Measurements from ENCODE around the gene TMEM30A. TPM values are rescaled to one million over a fixed set of nuclear protein-coding genes. Genes with fewer than 3 reads are reported as not detected.

The TMEM30A gene
- total and polyA plus RNA-seq, 2 of the 13 experiments (the other 11 are each of a cell fraction or from before 2014, with no cell fraction given), result 17.6 to 54.4 TPM

DNA sequence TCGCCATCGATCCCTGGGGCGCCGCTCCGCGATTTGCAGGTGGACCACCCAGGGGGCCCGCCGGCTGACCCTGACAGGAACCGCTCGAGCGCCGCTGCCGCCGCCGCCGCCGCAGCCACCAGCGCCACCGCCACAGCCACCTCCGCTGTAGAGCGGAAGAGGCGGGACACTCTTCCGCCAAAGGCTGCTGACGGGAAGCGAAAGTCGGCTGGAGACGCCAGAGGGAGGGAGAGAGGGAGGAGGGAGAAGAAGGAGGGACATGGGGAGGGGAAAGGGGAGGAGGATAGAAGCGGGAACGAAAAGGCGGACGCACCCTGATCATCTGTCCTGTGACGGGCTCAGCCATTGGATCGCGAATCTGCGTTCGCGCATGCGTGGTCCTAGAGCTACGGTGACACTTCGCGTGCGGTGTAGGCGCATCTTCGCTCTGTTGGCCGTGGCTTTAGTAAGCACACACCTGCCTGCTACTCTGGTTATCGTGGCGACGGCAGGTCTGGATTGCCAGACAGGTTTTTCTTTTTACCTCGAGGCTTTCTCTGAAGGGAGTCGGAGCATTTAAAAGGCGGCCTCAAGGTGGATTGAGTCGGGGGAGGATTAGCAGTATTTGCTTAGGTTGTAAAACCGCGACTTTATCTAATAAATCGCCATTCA lies at the start of gene TMEM30A (continued):
- TF ChIP-seq ZNF547 (CRISPR knock-in tag; IDR thresholded peaks at IDR 0.05), result peak; percentile 84
- TF ChIP-seq, protein P1, sequence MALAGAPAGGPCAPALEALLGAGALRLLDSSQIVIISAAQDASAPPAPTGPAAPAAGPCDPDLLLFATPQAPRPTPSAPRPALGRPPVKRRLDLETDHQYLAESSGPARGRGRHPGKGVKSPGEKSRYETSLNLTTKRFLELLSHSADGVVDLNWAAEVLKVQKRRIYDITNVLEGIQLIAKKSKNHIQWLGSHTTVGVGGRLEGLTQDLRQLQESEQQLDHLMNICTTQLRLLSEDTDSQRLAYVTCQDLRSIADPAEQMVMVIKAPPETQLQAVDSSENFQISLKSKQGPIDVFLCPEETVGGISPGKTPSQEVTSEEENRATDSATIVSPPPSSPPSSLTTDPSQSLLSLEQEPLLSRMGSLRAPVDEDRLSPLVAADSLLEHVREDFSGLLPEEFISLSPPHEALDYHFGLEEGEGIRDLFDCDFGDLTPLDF (CRISPR knock-in tag; IDR thresholded peaks at IDR 0.05), result no peak
- TF ChIP-seq ZNF124 (CRISPR knock-in tag; IDR thresholded peaks at IDR 0.05), result peak; percentile 54; the same call in 1 of the 2 replicates
- TF ChIP-seq, protein P2, sequence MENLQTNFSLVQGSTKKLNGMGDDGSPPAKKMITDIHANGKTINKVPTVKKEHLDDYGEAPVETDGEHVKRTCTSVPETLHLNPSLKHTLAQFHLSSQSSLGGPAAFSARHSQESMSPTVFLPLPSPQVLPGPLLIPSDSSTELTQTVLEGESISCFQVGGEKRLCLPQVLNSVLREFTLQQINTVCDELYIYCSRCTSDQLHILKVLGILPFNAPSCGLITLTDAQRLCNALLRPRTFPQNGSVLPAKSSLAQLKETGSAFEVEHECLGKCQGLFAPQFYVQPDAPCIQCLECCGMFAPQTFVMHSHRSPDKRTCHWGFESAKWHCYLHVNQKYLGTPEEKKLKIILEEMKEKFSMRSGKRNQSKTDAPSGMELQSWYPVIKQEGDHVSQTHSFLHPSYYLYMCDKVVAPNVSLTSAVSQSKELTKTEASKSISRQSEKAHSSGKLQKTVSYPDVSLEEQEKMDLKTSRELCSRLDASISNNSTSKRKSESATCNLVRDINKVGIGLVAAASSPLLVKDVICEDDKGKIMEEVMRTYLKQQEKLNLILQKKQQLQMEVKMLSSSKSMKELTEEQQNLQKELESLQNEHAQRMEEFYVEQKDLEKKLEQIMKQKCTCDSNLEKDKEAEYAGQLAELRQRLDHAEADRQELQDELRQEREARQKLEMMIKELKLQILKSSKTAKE (CRISPR knock-in tag; IDR thresholded peaks at IDR 0.05; ENCODE audit: borderline replicate concordance), result no peak
- TF ChIP-seq BCL6 (CRISPR knock-in tag; IDR thresholded peaks at IDR 0.05), result no peak
- no peak for TF ChIP-seq GTF2F1 (IDR thresholded peaks at IDR 0.05; ENCODE audit: low read length)
- no peak for TF ChIP-seq CAMTA2 (CRISPR knock-in tag; IDR thresholded peaks at IDR 0.05; ENCODE audit: borderline replicate concordance)
- TF ChIP-seq GLI4 (CRISPR knock-in tag; IDR thresholded peaks at IDR 0.05; ENCODE audit: borderline replicate concordance), result no peak
- no peak; the same call in 1 of the 2 replicates for TF ChIP-seq ZNF292 (CRISPR knock-in tag; IDR thresholded peaks at IDR 0.05; ENCODE audit: borderline replicate concordance, low read depth)
- TF ChIP-seq FOXO1 (CRISPR knock-in tag; IDR thresholded peaks at IDR 0.05), result no peak
- no peak for TF ChIP-seq SETDB1 (CRISPR knock-in tag; IDR thresholded peaks at IDR 0.05; ENCODE audit: borderline replicate concordance)
- TF ChIP-seq, protein P3, sequence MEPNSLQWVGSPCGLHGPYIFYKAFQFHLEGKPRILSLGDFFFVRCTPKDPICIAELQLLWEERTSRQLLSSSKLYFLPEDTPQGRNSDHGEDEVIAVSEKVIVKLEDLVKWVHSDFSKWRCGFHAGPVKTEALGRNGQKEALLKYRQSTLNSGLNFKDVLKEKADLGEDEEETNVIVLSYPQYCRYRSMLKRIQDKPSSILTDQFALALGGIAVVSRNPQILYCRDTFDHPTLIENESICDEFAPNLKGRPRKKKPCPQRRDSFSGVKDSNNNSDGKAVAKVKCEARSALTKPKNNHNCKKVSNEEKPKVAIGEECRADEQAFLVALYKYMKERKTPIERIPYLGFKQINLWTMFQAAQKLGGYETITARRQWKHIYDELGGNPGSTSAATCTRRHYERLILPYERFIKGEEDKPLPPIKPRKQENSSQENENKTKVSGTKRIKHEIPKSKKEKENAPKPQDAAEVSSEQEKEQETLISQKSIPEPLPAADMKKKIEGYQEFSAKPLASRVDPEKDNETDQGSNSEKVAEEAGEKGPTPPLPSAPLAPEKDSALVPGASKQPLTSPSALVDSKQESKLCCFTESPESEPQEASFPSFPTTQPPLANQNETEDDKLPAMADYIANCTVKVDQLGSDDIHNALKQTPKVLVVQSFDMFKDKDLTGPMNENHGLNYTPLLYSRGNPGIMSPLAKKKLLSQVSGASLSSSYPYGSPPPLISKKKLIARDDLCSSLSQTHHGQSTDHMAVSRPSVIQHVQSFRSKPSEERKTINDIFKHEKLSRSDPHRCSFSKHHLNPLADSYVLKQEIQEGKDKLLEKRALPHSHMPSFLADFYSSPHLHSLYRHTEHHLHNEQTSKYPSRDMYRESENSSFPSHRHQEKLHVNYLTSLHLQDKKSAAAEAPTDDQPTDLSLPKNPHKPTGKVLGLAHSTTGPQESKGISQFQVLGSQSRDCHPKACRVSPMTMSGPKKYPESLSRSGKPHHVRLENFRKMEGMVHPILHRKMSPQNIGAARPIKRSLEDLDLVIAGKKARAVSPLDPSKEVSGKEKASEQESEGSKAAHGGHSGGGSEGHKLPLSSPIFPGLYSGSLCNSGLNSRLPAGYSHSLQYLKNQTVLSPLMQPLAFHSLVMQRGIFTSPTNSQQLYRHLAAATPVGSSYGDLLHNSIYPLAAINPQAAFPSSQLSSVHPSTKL (CRISPR knock-in tag; IDR thresholded peaks at IDR 0.05), result peak; percentile 19
- TF ChIP-seq, protein P4, sequence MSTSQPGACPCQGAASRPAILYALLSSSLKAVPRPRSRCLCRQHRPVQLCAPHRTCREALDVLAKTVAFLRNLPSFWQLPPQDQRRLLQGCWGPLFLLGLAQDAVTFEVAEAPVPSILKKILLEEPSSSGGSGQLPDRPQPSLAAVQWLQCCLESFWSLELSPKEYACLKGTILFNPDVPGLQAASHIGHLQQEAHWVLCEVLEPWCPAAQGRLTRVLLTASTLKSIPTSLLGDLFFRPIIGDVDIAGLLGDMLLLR (CRISPR knock-in tag; IDR thresholded peaks at IDR 0.05), result peak; percentile 66
- no peak for TF ChIP-seq ZSCAN20 (CRISPR knock-in tag; IDR thresholded peaks at IDR 0.05; ENCODE audit: borderline replicate concordance)
- TF ChIP-seq SIX4 (CRISPR knock-in tag; IDR thresholded peaks at IDR 0.05), result no peak
- TF ChIP-seq ZNF724P (CRISPR knock-in tag; IDR thresholded peaks at IDR 0.05; ENCODE audit: borderline replicate concordance), result peak; percentile 66; the same call in 1 of the 2 replicates
- peak; percentile 19; the same call in 1 of the 2 replicates for TF ChIP-seq SMAD9 (CRISPR knock-in tag; IDR thresholded peaks at IDR 0.05)
- TF ChIP-seq, protein P5, sequence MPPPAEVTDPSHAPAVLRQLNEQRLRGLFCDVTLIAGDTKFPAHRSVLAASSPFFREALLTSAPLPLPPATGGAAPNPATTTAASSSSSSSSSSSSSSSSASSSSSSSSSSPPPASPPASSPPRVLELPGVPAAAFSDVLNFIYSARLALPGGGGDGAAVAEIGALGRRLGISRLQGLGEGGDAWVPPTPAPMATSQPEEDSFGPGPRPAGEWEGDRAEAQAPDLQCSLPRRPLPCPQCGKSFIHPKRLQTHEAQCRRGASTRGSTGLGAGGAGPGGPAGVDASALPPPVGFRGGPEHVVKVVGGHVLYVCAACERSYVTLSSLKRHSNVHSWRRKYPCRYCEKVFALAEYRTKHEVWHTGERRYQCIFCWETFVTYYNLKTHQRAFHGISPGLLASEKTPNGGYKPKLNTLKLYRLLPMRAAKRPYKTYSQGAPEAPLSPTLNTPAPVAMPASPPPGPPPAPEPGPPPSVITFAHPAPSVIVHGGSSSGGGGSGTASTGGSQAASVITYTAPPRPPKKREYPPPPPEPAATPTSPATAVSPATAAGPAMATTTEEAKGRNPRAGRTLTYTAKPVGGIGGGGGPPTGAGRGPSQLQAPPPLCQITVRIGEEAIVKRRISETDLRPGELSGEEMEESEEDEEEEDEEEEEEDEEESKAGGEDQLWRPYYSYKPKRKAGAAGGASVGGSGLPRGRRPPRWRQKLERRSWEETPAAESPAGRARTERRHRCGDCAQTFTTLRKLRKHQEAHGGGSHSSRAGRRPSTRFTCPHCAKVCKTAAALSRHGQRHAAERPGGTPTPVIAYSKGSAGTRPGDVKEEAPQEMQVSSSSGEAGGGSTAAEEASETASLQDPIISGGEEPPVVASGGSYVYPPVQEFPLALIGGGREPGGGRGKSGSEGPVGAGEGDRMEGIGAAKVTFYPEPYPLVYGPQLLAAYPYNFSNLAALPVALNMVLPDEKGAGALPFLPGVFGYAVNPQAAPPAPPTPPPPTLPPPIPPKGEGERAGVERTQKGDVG (CRISPR knock-in tag; IDR thresholded peaks at IDR 0.05; ENCODE audit: borderline replicate concordance), result 0 out of 2 replicates have a peak, but pooled peaks have one; percentile 8

Data from HepG2 (cell line).